Loucy (cell line): ENCODE data around the gene SLC39A11.

ENCODE experiments used
- H2AFZ ChIP-seq: fragments of 200-600 bp; sonication (generic); 2 replicates; pipeline ENCODE4 v1.6.0; 2016; ENCODE audit warnings: antibody characterized with exemption, mild to moderate bottlenecking, low read length, moderate library complexity
- H3F3A ChIP-seq: fragments of 200-600 bp; 2 replicates; pipeline ENCODE4 v1.6.0; 2016; ENCODE audit warnings: antibody characterized with exemption, low read depth, mild to moderate bottlenecking
- H3K27me3 ChIP-seq: fragments of 200-600 bp; sonication (generic); 2 replicates; pipeline ENCODE4 v1.6.1; 2014; ENCODE audit warnings: low read length, mild to moderate bottlenecking; ENCODE audit not compliant: insufficient read depth, poor library complexity, severe bottlenecking
- H3K36me3 ChIP-seq: fragments of 200-600 bp; sonication (generic); 2 replicates; pipeline ENCODE4 v1.6.1; 2016; ENCODE audit warnings: low read length; ENCODE audit not compliant: insufficient read depth
- H3K4me1 ChIP-seq: fragments of 200-600 bp; sonication (generic); 2 replicates; pipeline ENCODE4 v1.5.1; 2014; ENCODE audit warnings: low read length, mild to moderate bottlenecking; ENCODE audit not compliant: insufficient read depth, poor library complexity, severe bottlenecking
- H3K4me2 ChIP-seq: fragments of 200-600 bp; sonication (generic); 2 replicates; pipeline ENCODE4 v1.6.0; 2014; ENCODE audit warnings: antibody characterized with exemption, low read length, low read depth, mild to moderate bottlenecking; ENCODE audit not compliant: poor library complexity, severe bottlenecking
- H3K4me3 ChIP-seq: fragments of 200-600 bp; sonication (generic); 2 replicates; pipeline ENCODE4 v1.5.1; 2014; ENCODE audit warnings: low read length, mild to moderate bottlenecking, mixed read lengths; ENCODE audit not compliant: poor library complexity, severe bottlenecking
- H3K79me2 ChIP-seq: fragments of 200-600 bp; sonication (generic); 2 replicates; pipeline ENCODE4 v1.6.1; 2014; ENCODE audit warnings: low read length; ENCODE audit not compliant: insufficient read depth
- H3K9ac ChIP-seq: fragments of 200-600 bp; sonication (generic); 2 replicates; pipeline ENCODE4 v1.6.0; 2014; ENCODE audit warnings: mild to moderate bottlenecking, low read depth, low read length, moderate library complexity; ENCODE audit not compliant: poor library complexity, severe bottlenecking
- H3K9me2 ChIP-seq: fragments of 200-600 bp; sonication (generic); replicated peaks from 2 replicates; pipeline ENCODE4 v1.6.1; 2016; ENCODE audit warnings: low read depth, low read length, mixed read lengths
- H3K9me3 ChIP-seq: fragments of 200-600 bp; sonication (generic); 2 replicates; pipeline ENCODE4 v1.6.1; 2014; ENCODE audit warnings: mild to moderate bottlenecking, antibody characterized with exemption, low read length, low read depth; ENCODE audit not compliant: insufficient read depth
- H4K20me1 ChIP-seq: fragments of 200-600 bp; sonication (generic); 2 replicates; pipeline ENCODE4 v1.6.0; 2014; ENCODE audit warnings: antibody characterized with exemption, low read length, mild to moderate bottlenecking; ENCODE audit not compliant: insufficient read depth, poor library complexity, severe bottlenecking
- CTCF ChIP-seq: fragments of 200-600 bp; sonication (generic); conservative IDR thresholded peaks from 2 replicates; pipeline ENCODE4 v1.5.1; 2014; ENCODE audit warnings: mild to moderate bottlenecking, antibody characterized with exemption, low read length
- EZH2phosphoT487 ChIP-seq: fragments of 200-600 bp; IDR thresholded peaks from 2 replicates; pipeline ENCODE4 v1.6.1; 2018; ENCODE audit warnings: antibody characterized with exemption, mild to moderate bottlenecking, moderate library complexity, borderline replicate concordance

The SLC39A11 gene

DNA sequence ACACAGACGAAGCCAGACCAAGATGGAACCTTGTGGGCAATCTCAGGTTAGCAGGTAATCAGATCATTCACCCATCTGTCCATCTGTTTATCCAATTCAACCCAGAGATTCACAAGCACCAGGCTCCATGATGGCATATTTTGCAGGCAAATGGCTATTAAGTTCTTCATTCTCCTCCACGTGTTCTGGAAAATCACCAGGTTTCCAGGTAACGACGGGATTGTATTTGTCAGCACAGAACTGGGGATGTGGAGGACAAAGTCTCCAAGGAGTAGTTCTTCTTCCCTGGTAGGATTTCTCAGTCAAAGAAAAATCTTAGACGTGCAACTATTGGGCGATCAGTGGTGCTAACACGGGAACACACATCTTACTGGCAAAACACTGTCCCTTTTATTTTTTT lies 368.8 kb downstream of the SLC39A11 start:
- no peaks in the 10 kb centered on the region for H3K36me3 ChIP-seq
- H3K4me2 ChIP-seq: no peak overlapping the region
- TF ChIP-seq EZH2phosphoT487 (no peak), CTCF (no peak)

DNA sequence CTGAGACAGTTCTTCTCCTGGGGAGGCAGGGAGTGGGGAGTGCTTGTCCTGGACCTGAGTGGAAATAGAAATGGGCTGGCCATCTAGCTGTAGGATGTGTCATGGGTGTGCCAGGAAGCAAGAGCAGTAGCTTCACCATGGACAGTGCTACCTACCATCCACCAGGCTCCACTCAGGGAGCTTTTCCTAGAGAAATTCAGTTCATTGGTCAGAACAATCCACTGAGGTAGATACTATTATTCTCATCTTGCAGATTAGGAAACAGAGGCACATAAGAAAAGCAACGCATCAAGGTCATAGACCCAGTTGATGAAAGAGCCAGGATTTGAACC lies 372.0 kb downstream of the SLC39A11 start:
- TF ChIP-seq EZH2phosphoT487 (no peak), CTCF (no peak)
- Histone ChIP-seq H3K4me1 (peaks cover 18% of the 10 kb centered on the region), H3K4me2 (peak overlapping the region; percentile 63), H3K36me3 (no peaks in the 10 kb centered on the region), H3K4me3 (peak overlapping the region; percentile 26), H3K9ac (peak overlapping the region; percentile 29), H3K27me3 (no peaks in the 10 kb centered on the region), H3K79me2 (no peaks in the 10 kb centered on the region), H3K9me2 (no peaks in the 10 kb centered on the region), H3K9me3 (no peaks in the 10 kb centered on the region), H4K20me1 (no peaks in the 10 kb centered on the region), H2AFZ (no peak overlapping the region), H3F3A (no peaks in the 10 kb centered on the region)

More for the DNA sequence above, 368.8 kb downstream of the SLC39A11 start:
- no peaks in the 10 kb centered on the region for H4K20me1 ChIP-seq
- no peaks in the 10 kb centered on the region for H3K9me3 ChIP-seq
- H3K27me3 ChIP-seq: no peaks in the 10 kb centered on the region
- peaks cover 38% of the 10 kb centered on the region for H3K4me1 ChIP-seq
- H3K9ac ChIP-seq: no peak overlapping the region
- no peak overlapping the region for H2AFZ ChIP-seq
- H3K4me3 ChIP-seq: no peak overlapping the region
- no peaks in the 10 kb centered on the region for H3F3A ChIP-seq
- no peaks in the 10 kb centered on the region for H3K9me2 ChIP-seq
- H3K79me2 ChIP-seq: no peaks in the 10 kb centered on the region

GRCh38 chr17:72719578-72720493 lies 372.7 kb downstream of the SLC39A11 start:
- Histone ChIP-seq H3K4me2 (peak overlapping the region; percentile 63), H3K79me2 (no peaks in the 10 kb centered on the region), H3K9me3 (no peaks in the 10 kb centered on the region), H3F3A (no peaks in the 10 kb centered on the region), H3K9me2 (no peaks in the 10 kb centered on the region), H2AFZ (peak overlapping the region; percentile 61), H3K4me1 (peaks cover 18% of the 10 kb centered on the region), H3K36me3 (no peaks in the 10 kb centered on the region), H4K20me1 (no peaks in the 10 kb centered on the region), H3K4me3 (peak overlapping the region; percentile 26), H3K9ac (peak overlapping the region; percentile 29), H3K27me3 (no peaks in the 10 kb centered on the region)
- TF ChIP-seq CTCF: no peak
- no peak for TF ChIP-seq EZH2phosphoT487
